GM21786 (cell line): ENCODE measurements around the gene SCN1B.

Experiments
- ATAC-seq: cut with Tn5 transposase; IDR thresholded peaks from one replicate; pipeline ENCODE4 v1.9.1; 2021; ENCODE audit not compliant: unreplicated experiment

Gene SCN1B

GRCh38 chr19:35073516-35073915, 43.2 kb downstream of the SCN1B start:
- ATAC-seq, result no peak

GRCh38 chr19:35073941-35074340, 43.7 kb downstream of the SCN1B start:
- no peak for ATAC-seq

- ATAC-seq, result no peak
Measured at GRCh38 chr19:35074426-35075201, 44.3 kb downstream of the SCN1B start.

- no peak for ATAC-seq
Measured at GRCh38 chr19:35075202-35076025, 45.1 kb downstream of the SCN1B start.

- ATAC-seq, result no peak
Measured at GRCh38 chr19:35076026-35076370, 45.7 kb downstream of the SCN1B start.

- ATAC-seq, result no peak
Measured at GRCh38 chr19:35076657-35077056, 46.4 kb downstream of the SCN1B start.

- ATAC-seq, result no peak
Measured at GRCh38 chr19:35077411-35078223, 47.3 kb downstream of the SCN1B start.

- ATAC-seq, result no peak
Measured at GRCh38 chr19:35079826-35080225, 49.6 kb downstream of the SCN1B start.

GRCh38 chr19:35080613-35081170, 50.4 kb downstream of the SCN1B start:
- ATAC-seq, result no peak

GRCh38 chr19:35081201-35081600, 50.9 kb downstream of the SCN1B start:
- no peak for ATAC-seq

GRCh38 chr19:35083691-35084508, 53.6 kb downstream of the SCN1B start:
- no peak for ATAC-seq

- ATAC-seq, result no peak
Measured at GRCh38 chr19:35084509-35084762, 54.2 kb downstream of the SCN1B start.

- ATAC-seq, result no peak
Measured at GRCh38 chr19:35085947-35086346, 55.7 kb downstream of the SCN1B start.

- no peak for ATAC-seq
Measured at GRCh38 chr19:35086455-35086854, 56.2 kb downstream of the SCN1B start.

- ATAC-seq, result no peak
Measured at GRCh38 chr19:35087393-35087792, 57.1 kb downstream of the SCN1B start.

GRCh38 chr19:35088131-35088913, 58.1 kb downstream of the SCN1B start:
- ATAC-seq, result no peak

- no peak for ATAC-seq
Measured at GRCh38 chr19:35089554-35089953, 59.3 kb downstream of the SCN1B start.
